MCF 10A (cell line): ENCODE measurements around the gene EID2B. TPM values are rescaled to one million over a fixed set of nuclear protein-coding genes. Genes with fewer than 3 reads are reported as not detected.

Source experiments
- BruUV-seq: library from RNA; stranded (reverse); fragments of 400-500 nt; replicated peaks from 2 replicates; lab custom pipeline; 2021; lab: Mats Ljungman, UMichigan
- CTCF ChIA-PET: fragments of 300-600 bp; sonication (Branson Sonifier 250); formaldehyde crosslinking; extraction: SDS; loops from one replicate; lab custom pipeline; 2021; ENCODE audit warnings: antibody characterized with exemption, inconsistent platforms; lab: Yijun Ruan, JAX
- POLR2A ChIA-PET: fragments of 300-600, 350-650 bp; sonication (Branson Sonifier 250); formaldehyde crosslinking; extraction: SDS; loops from one replicate; lab custom pipeline; 2020; ENCODE audit warnings: antibody characterized with exemption, inconsistent platforms; lab: Yijun Ruan, JAX
- DNase-seq: peaks from one replicate; pipeline ENCODE4 v3.0.0-alpha.2; 2018; ENCODE audit not compliant: unreplicated experiment
- H3K27ac Mint-ChIP-seq: one replicate; pipeline ENCODE4 v1.8.0; 2022; ENCODE audit warnings: mild to moderate bottlenecking, low read depth, mixed read lengths; ENCODE audit not compliant: unreplicated experiment
- H3K27me3 Mint-ChIP-seq: one replicate; pipeline ENCODE4 v1.8.0; 2022; ENCODE audit warnings: mixed read lengths; ENCODE audit not compliant: insufficient read depth, unreplicated experiment
- H3K36me3 Mint-ChIP-seq: one replicate; pipeline ENCODE4 v1.8.0; 2022; ENCODE audit warnings: mild to moderate bottlenecking, moderate library complexity, mixed read lengths; ENCODE audit not compliant: insufficient read depth, unreplicated experiment
- H3K4me1 Mint-ChIP-seq: one replicate; pipeline ENCODE4 v1.8.0; 2022; ENCODE audit warnings: mixed read lengths; ENCODE audit not compliant: insufficient read depth, unreplicated experiment
- H3K4me3 Mint-ChIP-seq: one replicate; pipeline ENCODE4 v1.8.0; 2022; ENCODE audit warnings: mild to moderate bottlenecking, moderate library complexity, mixed read lengths; ENCODE audit not compliant: unreplicated experiment
- H3K9me3 Mint-ChIP-seq: one replicate; pipeline ENCODE4 v1.8.0; 2022; ENCODE audit warnings: mixed read lengths; ENCODE audit not compliant: unreplicated experiment
- CTCF ChIP-seq: fragments of 200-600 bp; IDR thresholded peaks from one replicate; pipeline ENCODE4 v1.8.0; 2022; ENCODE audit warnings: antibody characterized with exemption, mild to moderate bottlenecking; ENCODE audit not compliant: unreplicated experiment
- intact Hi-C: fragments of 100-400 bp; cut with micrococcal nuclease; formaldehyde crosslinking; loops from 2 replicates; pipeline ENCODE4 v1.14.1; 2022
- total RNA-seq: library from RNA; stranded (reverse); gene quantifications from 2 replicates; pipeline ENCODE4 v1.2.3, GENCODE V29; 2022

The EID2B gene
- total RNA-seq, 1 experiment from 2014 or later, result 2.0 TPM

GRCh38 chr19:39500543-39500942 lies 32.1 kb downstream of the EID2B start:
- ChIA-PET POLR2A (no interaction called here), CTCF (interaction anchor here (1.0 to 2.8 kb wide), 3 partner anchors 33 to 60 kb away, joined by 3 to 11 read pairs (median 3); no protein-coding TSS in a partner anchor)
- H3K27ac Mint-ChIP-seq, result no peak overlapping the region
- TF ChIP-seq CTCF, result no peak
- intact Hi-C loops, result no loop called here
- peaks cover 7% of the 10 kb centered on the region for H3K4me1 Mint-ChIP-seq
- no peaks in the 10 kb centered on the region for H3K9me3 Mint-ChIP-seq
- H3K27me3 Mint-ChIP-seq, result peaks cover 38% of the 10 kb centered on the region
- BruUV-seq, result no TSS peak
- H3K4me3 Mint-ChIP-seq, result no peak overlapping the region
- DNase-seq, result no peak
- H3K36me3 Mint-ChIP-seq, result no peaks in the 10 kb centered on the region

- intact Hi-C loops, result no loop called here
- Mint-ChIP-seq H3K36me3 (no peaks in the 10 kb centered on the region), H3K4me1 (peaks cover 7% of the 10 kb centered on the region), H3K4me3 (no peak overlapping the region), H3K27me3 (peaks cover 33% of the 10 kb centered on the region), H3K9me3 (no peaks in the 10 kb centered on the region), H3K27ac (no peak overlapping the region)
- no TSS peak for BruUV-seq
- no peak for TF ChIP-seq CTCF
- DNase-seq, result no peak
- ChIA-PET CTCF (interaction anchor here (2.8 kb wide), 1 partner anchor 60 kb away, joined by 11 read pairs; no protein-coding TSS in a partner anchor), POLR2A (interaction anchor here (1.1 kb wide), 1 partner anchor 55 kb away, joined by 3 read pairs; the partner anchor contains the start of gene SUPT5H)
Observed at GRCh38 chr19:39499932-39500331, 32.7 kb downstream of the EID2B start.

GRCh38 chr19:39498798-39499642 lies 33.6 kb downstream of the EID2B start, which contains the start of gene DLL3:
Gene DLL3, plus strand, starts transcription at chr19:39498947. Its CDS starts 28 bp downstream, at chr19:39498975.
- ChIA-PET POLR2A (interaction anchor here (1.1 kb wide), 1 partner anchor 54 kb away, joined by 3 read pairs; the partner anchor contains the start of gene SUPT5H), CTCF (interaction anchor here (0.6 to 2.8 kb wide), 3 partner anchors 25 to 59 kb away, joined by 3 to 11 read pairs (median 6); partner anchors contain the start of gene EID2B)
- H3K36me3 Mint-ChIP-seq, result no peaks in the 10 kb centered on the region
- BruUV-seq, result no TSS peak
- intact Hi-C loops, result no loop called here
- H3K4me1 Mint-ChIP-seq, result peaks cover 7% of the 10 kb centered on the region
- H3K9me3 Mint-ChIP-seq, result no peaks in the 10 kb centered on the region
- H3K27ac Mint-ChIP-seq, result no peak within 1 kb of the TSS
- H3K27me3 Mint-ChIP-seq, result peaks cover 33% of the 10 kb centered on the region
- H3K4me3 Mint-ChIP-seq, result peak within 1 kb of the TSS; percentile 6
- TF ChIP-seq CTCF, result no peak
- DNase-seq, result no peak
